Fibroblast of skin of abdomen (primary cell): Measurements from ENCODE around the gene HEXIM2.
A peak's percentile ranks its signal among the peaks of the same experiment; 100 is the strongest.

ENCODE experiments used
- DNase-seq: peaks from one replicate; pipeline ENCODE4 v3.0.0-alpha.2; 2013

The HEXIM2 gene

DNA sequence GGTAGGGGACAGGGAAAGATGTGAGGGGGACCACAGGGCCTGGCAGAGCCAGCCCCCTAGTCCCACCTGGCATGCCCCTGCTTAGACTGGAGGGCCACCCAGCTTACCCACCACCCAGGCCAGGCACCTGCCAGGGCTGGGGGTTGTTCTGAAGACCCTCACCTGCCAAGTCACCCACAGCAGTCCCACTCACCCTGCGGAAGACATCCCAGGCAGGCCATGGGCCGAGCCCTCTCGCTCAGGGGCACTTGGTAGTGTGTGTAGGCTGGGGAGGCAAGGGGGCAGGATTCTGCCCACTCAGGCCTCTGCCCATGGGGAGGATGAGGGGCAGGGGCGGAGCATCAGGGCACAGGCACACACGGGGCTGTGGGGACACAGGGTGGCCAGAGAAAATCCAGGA is 33.3 kb upstream of the HEXIM2 start:
- DNase-seq: no peak

DNA sequence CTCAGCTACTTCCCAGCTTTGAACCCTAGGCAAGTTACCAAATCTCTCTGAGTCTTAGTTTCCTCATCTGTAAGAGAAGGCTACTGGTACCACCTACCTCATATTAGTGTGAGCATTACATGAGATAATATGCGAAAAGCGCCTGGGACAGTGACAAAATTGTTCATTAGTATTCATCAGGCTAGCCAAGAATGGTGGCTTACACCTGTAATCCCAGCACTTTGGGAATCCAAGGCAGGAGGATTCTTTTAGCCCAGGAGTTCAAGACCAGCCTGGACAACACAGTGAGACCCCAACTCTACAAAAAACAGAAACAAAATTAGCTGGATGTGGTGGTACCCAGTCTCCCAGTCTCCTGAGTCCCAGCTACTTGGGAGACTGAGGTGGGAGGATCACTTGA is 32.7 kb upstream of the HEXIM2 start:
- no peak for DNase-seq

DNA sequence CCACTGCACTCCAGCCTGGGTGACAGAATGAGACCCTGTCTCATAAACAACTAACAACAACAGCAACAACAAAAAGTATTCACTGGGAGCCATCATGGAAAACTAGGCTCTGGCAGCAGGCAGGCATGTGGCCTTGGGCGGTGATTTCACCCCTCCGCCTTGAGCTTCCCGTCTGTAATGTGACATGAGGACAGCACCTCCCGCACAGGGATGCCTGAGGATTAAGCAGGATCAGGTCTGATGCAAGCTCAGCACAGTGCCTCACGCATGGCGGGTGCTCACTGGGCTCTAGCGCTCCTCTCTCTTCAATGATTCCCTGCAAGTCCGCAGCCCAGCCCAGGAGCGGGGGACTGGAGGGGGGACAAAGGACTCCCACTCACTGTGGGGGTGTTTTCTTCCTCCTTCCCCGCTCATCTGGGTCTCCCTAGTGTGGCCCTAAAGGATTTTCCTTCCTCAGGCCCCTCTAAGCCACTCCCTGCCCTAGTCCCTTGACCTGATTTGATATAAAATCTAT is 32.2 kb upstream of the HEXIM2 start:
- DNase-seq: peak; percentile 54

DNA sequence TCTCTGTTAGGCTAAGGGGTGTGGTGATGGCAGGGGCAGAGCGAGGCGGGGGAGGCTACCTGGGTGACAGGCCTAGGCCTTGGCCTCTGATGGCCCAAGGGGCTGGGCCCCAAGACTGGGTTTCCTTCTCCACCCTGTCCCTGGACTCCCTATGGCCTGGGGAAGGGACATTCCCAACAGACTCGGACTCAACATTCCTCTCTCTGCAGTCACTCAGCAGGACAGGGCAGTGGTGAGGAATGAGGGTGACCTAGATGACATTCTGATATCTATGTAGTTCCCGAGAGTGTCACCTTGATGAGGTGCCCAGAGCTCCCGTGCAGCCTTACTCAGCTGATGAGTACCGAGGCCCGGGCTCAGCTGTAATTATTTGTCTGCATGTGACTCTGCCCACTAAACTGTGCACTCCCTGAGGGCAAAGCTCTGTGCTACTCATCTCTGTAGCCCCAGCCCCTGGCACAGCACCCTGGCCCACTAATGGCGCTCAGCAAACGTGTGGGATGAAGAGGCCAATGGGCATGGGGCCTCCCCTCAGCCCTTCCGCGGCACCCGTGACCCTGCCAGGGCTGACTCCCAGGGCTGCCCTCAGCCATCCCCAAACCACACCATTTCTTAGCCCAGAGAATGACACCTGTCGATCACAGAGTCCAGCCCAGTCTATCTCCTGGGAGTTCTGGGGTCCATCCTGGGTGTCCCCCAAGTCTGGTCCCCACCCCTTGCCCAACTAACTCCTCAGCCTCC is 31.6 kb upstream of the HEXIM2 start:
- DNase-seq: no peak

DNA sequence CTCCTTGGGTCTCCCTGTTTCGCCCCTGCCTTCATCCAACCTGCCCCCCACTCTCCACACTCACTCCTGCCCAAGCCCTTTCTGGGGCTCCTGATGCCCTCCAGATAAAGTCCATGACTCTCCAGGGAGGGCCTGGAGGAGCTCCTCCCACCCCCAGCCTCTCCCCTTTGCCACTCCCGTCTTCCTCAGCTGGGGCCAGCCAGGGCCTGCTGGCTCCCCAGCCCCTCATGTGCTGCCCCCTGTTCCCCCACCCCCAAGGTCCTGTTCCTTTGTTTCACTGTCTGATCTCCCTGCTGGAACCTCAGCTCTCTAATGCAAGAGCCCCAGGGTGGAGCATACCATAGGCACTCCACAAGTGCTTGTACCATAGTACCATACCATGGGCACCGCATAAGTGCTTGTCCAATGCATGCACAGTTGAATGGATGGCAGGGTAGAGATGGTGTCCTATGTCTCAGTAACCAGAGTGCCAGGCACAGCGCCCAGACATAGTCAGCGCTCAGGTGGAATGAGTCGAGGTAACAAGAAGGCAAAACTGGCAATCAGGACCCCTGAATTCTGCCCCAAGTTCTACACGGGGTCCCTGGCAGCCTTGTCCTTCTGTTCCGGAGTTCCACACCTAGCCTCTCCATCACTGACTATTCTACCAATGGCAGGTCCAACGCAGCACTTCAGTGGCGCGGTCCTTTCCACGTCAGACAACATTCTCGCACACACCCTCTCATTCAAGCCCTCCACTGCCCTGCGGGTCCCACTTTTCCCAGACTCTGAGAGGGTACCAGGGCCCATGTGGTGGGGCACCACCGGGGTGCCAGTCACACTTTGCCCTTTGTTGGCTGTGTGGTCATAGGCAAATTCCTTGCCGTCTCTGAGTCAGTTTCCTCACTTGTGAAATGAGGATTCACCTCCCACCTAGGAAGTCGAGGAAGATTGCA is 30.7 kb upstream of the HEXIM2 start:
- DNase-seq: no peak

DNA sequence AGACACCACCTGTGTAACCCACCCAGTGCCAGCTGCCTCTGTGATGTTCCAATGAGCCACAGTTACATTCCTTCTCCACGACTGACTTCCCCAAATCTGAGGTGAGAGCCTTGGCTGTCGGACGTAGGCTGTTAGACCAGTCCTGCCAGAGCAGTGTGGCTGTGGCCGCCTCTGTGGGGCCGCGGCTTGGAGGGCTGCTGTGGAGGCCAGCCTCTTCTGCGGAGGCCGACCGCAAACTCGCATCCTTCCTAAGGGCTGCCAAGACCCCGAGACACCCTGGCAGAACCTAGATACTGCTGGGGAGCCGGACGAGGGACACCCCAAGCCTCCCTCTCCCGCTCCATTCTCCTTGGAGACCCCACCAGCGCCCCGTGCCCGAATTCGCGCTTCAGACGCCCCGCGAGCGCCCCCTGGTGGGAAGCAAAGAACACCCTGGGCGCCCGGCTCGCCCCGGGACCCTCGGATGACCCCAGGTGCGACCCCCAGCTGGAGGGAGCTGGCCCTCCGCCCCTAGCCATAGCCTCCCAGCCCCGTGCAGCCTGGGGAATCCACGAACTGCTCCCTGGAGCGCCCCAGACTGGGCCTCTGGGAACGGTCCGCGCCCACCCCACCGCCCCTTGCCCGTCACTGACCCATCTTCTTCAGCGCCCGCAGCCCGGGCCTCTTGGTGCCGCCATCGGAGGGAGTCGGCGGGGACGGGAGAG is 29.9 kb upstream of the HEXIM2 start:
- DNase-seq: peak; percentile 28

DNA sequence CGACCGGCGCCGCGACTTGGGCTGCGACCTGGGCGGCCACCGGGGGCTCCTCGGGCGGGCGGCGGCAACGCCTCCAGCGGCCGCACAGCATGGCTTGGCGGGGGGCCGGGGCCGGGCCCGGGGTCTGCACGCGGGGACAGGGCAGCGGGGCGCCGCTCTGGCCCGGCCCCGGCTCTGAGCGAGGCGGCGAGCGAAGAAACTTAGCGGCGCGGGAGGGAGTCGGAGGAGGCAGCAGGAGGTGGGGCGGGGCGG is 29.4 kb upstream of the HEXIM2 start, which contains the start of gene PLCD3:
Gene PLCD3, minus strand, starts transcription at position 196 of the 252 bp plus-strand sequence. Its CDS starts 105 bp downstream, at position 91.
- no peak for DNase-seq

DNA sequence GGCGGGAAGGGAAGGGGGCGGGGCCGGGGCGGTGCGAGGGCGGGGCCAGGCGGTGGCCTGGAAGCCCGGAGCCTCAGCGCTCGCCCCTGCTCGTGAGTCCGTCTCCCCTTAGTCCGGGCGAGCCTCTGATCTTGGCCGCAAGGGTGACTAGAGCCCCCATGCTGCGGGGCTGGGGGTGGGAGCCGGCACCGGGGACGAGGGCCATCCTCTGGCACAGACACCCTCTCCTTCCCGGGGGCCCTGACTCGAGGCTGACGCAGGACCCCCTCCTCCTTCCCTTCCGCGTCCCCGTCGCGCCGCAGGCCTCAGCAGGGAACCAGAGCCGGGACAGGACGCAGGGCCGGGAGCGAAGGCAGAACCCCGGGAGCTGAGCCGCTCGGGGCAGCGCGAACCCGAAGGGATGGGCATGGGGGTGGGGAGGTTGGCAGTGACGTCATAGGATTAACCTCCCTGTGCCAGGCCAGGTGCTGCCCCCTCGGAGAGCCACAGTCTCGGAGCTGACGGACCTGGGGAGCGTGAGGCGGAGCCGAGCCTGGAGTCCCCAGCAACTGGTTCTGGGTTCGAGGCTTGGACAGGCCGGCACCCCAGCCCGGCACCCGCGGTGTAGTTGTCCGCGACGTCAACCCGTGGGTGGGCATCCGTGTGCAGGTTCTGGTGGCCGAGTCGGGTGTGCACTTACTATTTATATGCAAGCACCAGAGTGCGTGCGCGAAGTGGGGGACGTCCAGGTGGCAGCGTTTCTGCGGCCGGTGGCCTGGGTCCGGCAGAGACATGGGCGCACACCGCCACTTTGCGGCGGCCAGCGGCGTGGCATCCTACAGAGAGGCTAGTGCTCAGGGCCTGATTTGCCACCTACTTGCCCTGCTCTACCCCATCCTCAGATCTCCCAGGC is 28.9 kb upstream of the HEXIM2 start:
- DNase-seq: peak; percentile 74

DNA sequence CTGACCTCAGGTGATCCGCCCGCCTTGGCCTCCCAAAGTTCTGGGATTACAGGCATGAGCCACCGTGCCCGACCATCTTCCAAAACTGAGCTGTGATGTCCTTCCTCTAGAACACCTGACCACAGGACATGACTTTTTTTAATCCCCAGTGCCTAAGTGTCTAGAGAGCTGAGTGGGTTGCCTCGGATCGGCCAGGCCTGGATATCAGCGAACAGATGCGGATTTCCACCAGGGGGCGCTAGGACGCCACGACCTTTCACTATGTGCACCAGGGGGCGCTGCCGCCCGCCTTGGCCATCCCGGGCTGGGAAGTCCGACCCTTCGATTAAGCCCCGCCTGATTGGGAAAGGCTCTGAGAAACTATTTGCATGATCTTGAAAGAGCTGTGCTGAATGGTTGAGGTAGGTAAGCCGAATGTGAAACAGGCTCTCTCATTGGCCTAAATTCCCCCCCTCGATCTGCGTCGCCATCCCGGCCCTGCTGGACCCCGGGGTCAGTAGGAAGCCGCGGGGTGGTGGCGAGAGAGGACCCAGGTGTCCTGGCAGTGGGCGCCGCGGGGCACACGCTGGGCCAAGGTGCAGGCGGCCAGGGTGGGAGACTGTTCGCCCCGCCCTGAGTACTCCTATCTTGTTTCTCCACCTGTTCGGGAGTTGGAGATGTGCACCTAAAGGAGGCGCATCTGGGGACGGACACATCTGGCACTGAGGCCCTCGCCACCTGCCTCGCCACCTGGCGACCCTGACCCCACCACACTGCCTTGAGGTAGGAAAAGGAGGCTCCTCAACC is 26.3 kb upstream of the HEXIM2 start, which contains the start of gene ACBD4:
Gene ACBD4, plus strand, starts transcription at position 496 of the 786 bp plus-strand sequence. CDS start 458 bp downstream, outside the sequence.
- DNase-seq: peak; percentile 96

DNA sequence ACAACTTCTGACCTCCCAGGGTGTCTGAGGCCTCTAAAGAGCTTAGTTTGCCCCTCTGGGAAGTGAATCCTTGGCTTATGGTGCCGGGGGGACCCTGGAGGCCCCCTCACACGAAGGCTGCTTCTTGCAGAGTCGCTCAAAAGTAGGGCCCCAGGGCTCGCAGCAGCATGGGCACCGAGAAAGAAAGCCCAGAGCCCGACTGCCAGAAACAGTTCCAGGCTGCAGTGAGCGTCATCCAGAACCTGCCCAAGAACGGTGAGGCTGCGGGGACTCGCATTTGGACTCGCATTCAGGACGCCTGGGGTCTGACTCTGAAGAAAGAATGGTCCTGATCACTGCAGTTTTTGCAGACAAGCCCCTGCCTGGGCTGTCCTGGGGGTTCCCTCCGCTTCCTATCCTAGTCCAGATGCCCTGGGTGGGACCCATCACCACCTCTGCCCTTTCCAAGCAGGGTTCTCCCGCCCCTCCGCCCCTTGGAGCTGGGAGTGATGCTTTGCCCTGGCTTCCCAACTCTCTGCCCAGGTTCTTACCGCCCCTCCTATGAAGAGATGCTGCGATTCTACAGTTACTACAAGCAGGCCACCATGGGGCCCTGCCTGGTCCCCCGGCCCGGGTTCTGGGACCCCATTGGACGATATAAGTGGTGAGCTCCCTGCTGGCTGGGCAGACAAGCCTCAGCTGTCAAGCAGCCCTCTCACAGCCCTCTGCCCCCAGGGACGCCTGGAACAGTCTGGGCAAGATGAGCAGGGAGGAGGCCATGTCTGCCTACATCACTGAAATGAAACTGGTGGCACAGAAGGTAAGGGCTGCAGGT is 25.5 kb upstream of the HEXIM2 start:
- DNase-seq: no peak

DNA sequence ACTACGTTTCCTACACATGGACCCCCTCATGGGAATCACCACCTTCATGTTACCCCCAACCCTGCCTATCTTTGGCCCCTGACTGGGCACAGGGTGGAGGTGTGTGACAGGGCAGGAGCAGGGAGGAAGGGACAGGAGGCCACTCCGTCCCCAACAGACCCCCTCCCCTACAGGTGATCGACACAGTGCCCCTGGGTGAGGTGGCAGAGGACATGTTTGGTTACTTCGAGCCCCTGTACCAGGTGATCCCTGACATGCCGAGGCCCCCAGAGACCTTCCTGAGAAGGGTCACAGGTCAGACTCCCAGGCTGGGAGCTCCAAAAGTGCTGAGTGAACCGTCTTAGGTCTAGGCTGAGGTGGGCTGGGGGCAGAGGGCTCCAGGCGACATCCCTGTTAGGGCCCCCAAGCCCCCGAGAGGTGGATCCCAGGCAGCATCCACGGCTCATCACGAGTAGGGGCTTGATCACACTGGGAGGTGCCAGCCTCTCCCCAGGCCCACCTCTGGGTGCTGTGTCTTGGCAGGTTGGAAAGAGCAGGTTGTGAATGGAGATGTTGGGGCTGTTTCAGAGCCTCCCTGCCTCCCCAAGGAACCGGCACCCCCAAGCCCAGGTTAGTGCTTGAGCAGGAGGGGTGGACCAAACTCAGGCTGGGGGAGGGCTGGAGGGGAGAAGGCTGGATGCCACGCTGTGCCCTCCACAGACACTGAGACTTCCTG is 24.7 kb upstream of the HEXIM2 start:
- no peak for DNase-seq

DNA sequence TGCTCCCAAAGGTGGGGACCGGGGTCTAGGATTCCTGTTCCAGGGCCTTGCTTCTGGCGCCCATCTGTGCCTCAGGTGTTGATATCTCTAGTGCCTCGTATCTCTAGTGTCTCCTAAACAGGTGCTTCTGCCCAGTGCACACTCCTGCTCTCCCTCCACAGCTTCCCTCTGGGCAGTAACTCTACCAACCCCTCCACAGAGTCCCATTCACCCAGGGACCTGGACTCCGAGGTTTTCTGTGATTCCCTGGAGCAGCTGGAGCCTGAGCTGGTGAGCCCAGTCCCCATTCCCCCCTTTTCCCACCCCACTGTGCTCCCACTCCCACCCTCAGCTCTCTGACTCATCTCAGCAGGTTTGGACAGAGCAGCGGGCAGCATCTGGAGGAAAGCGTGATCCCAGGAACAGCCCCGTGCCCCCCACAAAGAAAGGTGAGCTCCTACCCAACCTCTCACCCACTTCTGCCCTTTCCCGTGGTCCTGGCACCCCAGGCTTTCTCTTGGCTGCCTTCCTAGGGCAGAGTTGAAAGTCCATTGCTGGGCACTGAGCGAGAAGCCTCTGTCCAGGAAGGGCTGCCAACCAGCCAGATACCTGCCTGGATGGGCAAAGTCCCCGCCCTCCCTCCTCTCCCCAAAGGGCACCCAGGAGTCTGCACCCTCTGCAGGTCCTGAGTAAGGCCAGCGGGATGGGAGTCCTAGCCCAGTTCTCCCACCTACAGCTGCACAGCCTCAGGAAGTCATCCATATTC is 23.9 kb upstream of the HEXIM2 start:
- no peak for DNase-seq

DNA sequence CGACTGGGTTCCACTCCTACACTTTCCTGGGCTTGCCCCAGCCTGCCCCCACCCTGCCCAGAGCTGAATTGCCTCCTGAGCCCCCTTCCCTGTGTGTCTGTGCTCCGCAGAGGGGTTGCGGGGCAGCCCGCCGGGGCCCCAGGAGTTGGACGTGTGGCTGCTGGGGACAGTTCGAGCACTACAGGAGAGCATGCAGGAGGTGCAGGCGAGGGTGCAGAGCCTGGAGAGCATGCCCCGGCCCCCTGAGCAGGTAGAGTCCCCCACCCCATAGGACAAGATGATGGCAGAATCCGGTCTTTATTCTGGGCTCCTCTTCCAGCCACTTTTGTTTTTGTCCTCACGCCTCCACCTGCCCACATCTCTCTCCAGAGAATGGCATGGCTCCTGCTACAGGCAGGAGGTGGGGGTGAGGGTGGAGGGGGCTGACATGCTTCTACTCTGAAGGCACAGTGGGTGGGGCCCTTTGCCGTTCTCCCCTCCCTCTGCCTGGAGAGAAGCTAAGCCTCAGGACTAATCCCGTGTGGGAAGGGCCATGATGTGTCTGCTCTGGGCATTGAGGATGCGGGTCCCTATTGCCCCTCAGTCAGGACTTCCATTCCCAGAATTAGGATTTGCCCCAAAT is 22.7 kb upstream of the HEXIM2 start:
- no peak for DNase-seq

DNA sequence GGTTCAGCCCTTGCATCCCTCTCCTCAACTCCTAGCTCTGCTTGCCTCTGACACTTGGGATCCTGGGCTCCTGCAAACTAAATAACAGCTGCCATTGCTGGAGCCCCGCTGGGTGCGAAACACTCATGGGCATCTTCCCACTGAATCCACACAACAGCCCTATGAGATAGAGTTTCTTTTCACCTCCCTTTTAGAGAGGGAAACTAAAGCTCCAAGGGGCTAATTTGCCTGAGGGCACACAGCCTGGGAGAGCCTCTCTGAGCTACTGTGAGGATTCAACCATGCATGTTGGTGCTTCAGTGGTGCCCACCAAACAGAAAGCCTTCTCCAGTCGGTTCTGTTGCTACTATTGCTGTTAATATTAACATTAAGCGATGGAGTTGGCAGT is 22.1 kb upstream of the HEXIM2 start:
- no peak for DNase-seq

DNA sequence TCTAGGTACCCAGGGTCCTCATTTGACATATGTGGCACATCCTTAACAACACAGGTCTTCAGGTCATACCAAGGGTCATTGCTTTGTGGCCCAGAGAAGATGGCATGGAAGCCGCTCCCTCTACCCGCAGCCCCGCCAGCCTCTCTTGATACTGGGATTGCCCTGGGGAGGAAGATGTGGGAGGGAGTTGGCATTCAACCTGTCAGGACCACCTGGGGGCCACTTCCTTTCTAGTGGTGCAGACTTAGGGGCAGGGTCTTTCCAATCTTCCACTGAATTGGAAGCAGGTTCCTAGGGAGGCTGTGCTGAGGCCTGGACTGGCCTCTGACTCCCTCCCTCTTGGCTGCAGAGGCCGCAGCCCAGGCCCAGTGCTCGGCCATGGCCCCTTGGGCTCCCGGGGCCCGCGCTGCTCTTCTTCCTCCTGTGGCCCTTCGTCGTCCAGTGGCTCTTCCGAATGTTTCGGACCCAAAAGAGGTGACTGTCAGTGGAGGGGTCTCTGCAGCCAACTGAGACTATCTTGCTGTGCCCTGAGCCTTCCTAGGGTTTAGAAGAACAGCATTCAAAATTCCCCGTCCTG is 18.5 kb upstream of the HEXIM2 start:
- DNase-seq: no peak

DNA sequence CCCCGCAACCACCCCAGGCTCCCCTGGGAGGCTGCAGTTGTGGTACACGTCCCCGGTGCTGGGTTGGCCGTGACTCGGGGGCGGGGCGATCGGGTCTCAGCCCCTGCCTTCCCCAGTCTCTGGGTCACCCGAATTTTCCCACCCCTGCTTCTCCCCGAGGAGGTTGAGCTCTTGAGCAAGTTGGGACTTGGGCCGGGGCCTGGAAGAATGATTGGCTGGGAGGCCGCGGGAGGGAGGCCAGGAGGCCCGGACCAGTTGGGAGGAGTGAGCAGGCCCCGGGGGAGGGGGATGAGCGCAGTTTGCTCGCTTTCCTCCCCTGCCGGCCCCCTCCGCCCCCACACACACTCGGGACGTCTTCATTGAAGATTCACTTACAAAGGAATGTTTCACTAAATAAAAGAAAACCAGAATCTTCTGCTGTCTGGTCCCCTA is 17.9 kb upstream of the HEXIM2 start:
- DNase-seq: peak; percentile 92

DNA sequence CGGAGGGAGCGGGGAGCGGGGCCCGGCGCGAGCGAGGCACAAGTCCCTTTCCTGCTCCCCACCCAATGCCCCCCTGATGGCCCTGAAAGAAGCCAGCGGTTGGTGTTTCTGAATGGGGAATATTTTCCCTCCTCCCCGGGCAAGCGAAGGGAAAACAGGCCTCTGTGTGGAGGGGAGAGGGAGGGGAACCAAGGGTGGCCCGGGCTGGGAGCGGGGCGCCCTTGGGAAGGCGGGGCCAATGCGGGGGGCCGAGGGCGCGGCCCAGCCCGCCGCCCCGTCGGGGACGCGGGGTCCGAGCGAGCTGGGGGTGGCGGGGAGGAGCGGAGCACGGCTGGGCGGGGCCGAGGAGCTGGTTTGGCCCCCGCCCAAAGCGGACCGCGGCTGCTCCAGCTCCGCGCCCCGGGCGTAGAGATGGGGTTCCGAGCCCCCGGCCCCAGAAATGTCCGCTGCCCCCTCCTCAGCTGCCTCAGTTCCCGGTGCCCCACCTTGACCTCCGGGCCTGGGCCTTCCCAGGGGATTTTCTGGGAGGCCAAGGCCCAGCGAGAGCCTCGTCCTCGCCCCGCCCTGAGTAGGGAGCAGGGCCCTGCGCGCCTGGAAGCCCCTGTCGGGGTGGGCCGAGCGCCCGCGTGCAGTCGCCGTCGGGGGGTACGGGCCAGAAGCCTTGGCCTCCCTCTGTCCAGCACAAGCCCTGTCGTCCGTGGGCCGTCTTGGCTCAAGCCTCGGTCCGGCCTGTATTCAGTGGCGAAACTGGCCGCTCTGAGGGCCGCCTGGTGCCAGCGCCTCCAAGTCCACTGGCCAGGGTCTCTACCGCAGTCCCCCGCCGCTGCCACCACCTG is 17.3 kb upstream of the HEXIM2 start:
- no peak for DNase-seq
